Neural progenitor cell (in vitro differentiated cells): ENCODE data around the gene NFE2L1. TPM values are rescaled to one million over a fixed set of nuclear protein-coding genes. Genes with fewer than 3 reads are reported as not detected.
A peak's percentile ranks its signal among the peaks of the same experiment; 100 is the strongest.
"Not testable (repeated sequence)": the region's sequence is repeated elsewhere in the genome, so short reads cannot be mapped to it uniquely, and the experiment has no call there.

ENCODE experiments used
- DNase-seq: peaks from one replicate; pipeline ENCODE4 v3.0.0-alpha.2; 2016; ENCODE audit warnings: low spot score
- H2AFZ ChIP-seq: fragments of 200-600 bp; sonication (generic); replicated peaks from 2 replicates; pipeline ENCODE4 v1.6.1; 2016; ENCODE audit warnings: antibody characterized with exemption
- H3F3A ChIP-seq: fragments of 200-600 bp; sonication (generic); 2 replicates; pipeline ENCODE4 v1.6.1; 2016; ENCODE audit warnings: antibody characterized with exemption, low read depth
- H3K27ac ChIP-seq: fragments of 200-600 bp; sonication (generic); 2 replicates; pipeline ENCODE4 v1.5.1; 2016; ENCODE audit warnings: mild to moderate bottlenecking
- H3K27me3 ChIP-seq: fragments of 200-600 bp; sonication (generic); 2 replicates; pipeline ENCODE4 v1.6.1; 2016; ENCODE audit warnings: mild to moderate bottlenecking, moderate library complexity
- H3K36me3 ChIP-seq: fragments of 200-600 bp; sonication (generic); 2 replicates; pipeline ENCODE4 v1.5.1; 2016
- H3K4me1 ChIP-seq: fragments of 200-600 bp; sonication (generic); 2 replicates; pipeline ENCODE4 v1.6.1; 2016; ENCODE audit warnings: mixed run types
- H3K4me2 ChIP-seq: fragments of 200-600 bp; sonication (generic); 2 replicates; pipeline ENCODE4 v1.6.1; 2016
- H3K4me3 ChIP-seq: fragments of 200-600 bp; sonication (generic); 2 replicates; pipeline ENCODE4 v1.5.1; 2016
- H3K79me2 ChIP-seq: fragments of 200-600 bp; sonication (generic); 2 replicates; pipeline ENCODE4 v1.6.1; 2016; ENCODE audit warnings: low read depth
- H3K9ac ChIP-seq: fragments of 200-600 bp; sonication (generic); 2 replicates; pipeline ENCODE4 v1.6.1; 2016
- H3K9me3 ChIP-seq: fragments of 200-600 bp; sonication (generic); 2 replicates; pipeline ENCODE4 v1.5.1; 2016; ENCODE audit warnings: low read depth
- H4K20me1 ChIP-seq: fragments of 200-600 bp; sonication (generic); 2 replicates; pipeline ENCODE4 v1.6.1; 2016; ENCODE audit warnings: low read depth
- H3K27ac Mint-ChIP-seq: 3 replicates; pipeline ENCODE4 v1.8.0; 2021; ENCODE audit warnings: mixed read lengths
- H3K27me3 Mint-ChIP-seq: 2 replicates; pipeline ENCODE4 v1.8.0; 2022; ENCODE audit warnings: low read depth, mild to moderate bottlenecking, inconsistent platforms, moderate library complexity, mixed read lengths; ENCODE audit not compliant: insufficient read depth
- H3K36me3 Mint-ChIP-seq: 3 replicates; pipeline ENCODE4 v1.8.0; 2021; ENCODE audit warnings: mixed read lengths
- H3K4me1 Mint-ChIP-seq: 3 replicates; pipeline ENCODE4 v1.8.0; 2021; ENCODE audit warnings: mixed read lengths
- H3K4me3 Mint-ChIP-seq: 3 replicates; pipeline ENCODE4 v1.8.0; 2021; ENCODE audit warnings: mild to moderate bottlenecking, moderate library complexity, mixed read lengths
- H3K9me3 Mint-ChIP-seq: 3 replicates; pipeline ENCODE4 v1.8.0; 2020; ENCODE audit warnings: mixed read lengths
- CTCF ChIP-seq: fragments of 200-600 bp; sonication (generic); IDR thresholded peaks from 2 replicates; pipeline ENCODE4 v1.5.1; 2017; ENCODE audit warnings: antibody characterized with exemption, mild to moderate bottlenecking
- EZH2 ChIP-seq: fragments of 200-600 bp; sonication (generic); IDR thresholded peaks from 2 replicates; pipeline ENCODE4 v1.6.1; 2017; ENCODE audit warnings: antibody characterized with exemption, mild to moderate bottlenecking, moderate library complexity
- EZH2phosphoT487 ChIP-seq: fragments of 200-600 bp; sonication (generic); IDR thresholded peaks from 2 replicates; pipeline ENCODE4 v1.6.1; 2017; ENCODE audit warnings: antibody characterized with exemption
- total RNA-seq: library from RNA; depleted of rRNA; stranded (reverse); fragments of >200 nt; gene quantifications from 2 replicates; pipeline ENCODE4 v1.2.3, GENCODE V29; 2015; ENCODE audit warnings: low replicate concordance

Gene NFE2L1
- total RNA-seq, 1 donor from 2014 or later = 104 TPM

GRCh38 chr17:48066656-48067055, 18.5 kb downstream of the NFE2L1 start:
- H3K4me2 ChIP-seq = no peak overlapping the region
- H3K36me3 ChIP-seq = peaks cover 3% of the 10 kb centered on the region
- H3K27ac ChIP-seq = no peak overlapping the region
- Mint-ChIP-seq H3K9me3 (no peaks in the 10 kb centered on the region), H3K4me1 (peaks cover 13% of the 10 kb centered on the region), H3K4me3 (no peak overlapping the region), H3K36me3 (peaks cover 32% of the 10 kb centered on the region), H3K27ac (peak overlapping the region; percentile 67), H3K27me3 (peaks cover 3% of the 10 kb centered on the region)
- no peaks in the 10 kb centered on the region for H3K9me3 ChIP-seq
- no peak for DNase-seq
- peaks cover 55% of the 10 kb centered on the region for H4K20me1 ChIP-seq
- peaks cover 9% of the 10 kb centered on the region for H3K79me2 ChIP-seq
- peaks cover 70% of the 10 kb centered on the region for H3F3A ChIP-seq
- H3K9ac ChIP-seq = no peak overlapping the region
- H3K4me1 ChIP-seq = no peaks in the 10 kb centered on the region
- TF ChIP-seq EZH2 (no peak), CTCF (peak; percentile 8)
- H3K4me3 ChIP-seq = no peak overlapping the region
- H3K27me3 ChIP-seq = no peaks in the 10 kb centered on the region
- H2AFZ ChIP-seq = no peak overlapping the region

GRCh38 chr17:48067245-48067644, 19.1 kb downstream of the NFE2L1 start:
- Histone ChIP-seq H3K36me3 (peaks cover 3% of the 10 kb centered on the region), H3F3A (peaks cover 70% of the 10 kb centered on the region), H3K27me3 (no peaks in the 10 kb centered on the region), H3K79me2 (peaks cover 9% of the 10 kb centered on the region), H3K27ac (no peak overlapping the region), H3K9me3 (no peaks in the 10 kb centered on the region), H3K9ac (no peak overlapping the region), H3K4me3 (no peak overlapping the region), H3K4me1 (no peaks in the 10 kb centered on the region), H2AFZ (no peak overlapping the region), H3K4me2 (no peak overlapping the region), H4K20me1 (peaks cover 49% of the 10 kb centered on the region)
- peaks cover 13% of the 10 kb centered on the region for H3K4me1 Mint-ChIP-seq
- H3K4me3 Mint-ChIP-seq = no peak overlapping the region
- no peak for TF ChIP-seq EZH2
- no peak for TF ChIP-seq EZH2phosphoT487
- no peak for TF ChIP-seq CTCF
- no peak for DNase-seq
- H3K9me3 Mint-ChIP-seq = no peaks in the 10 kb centered on the region
- H3K27ac Mint-ChIP-seq = no peak overlapping the region
- peaks cover 1% of the 10 kb centered on the region for H3K27me3 Mint-ChIP-seq
- peaks cover 31% of the 10 kb centered on the region for H3K36me3 Mint-ChIP-seq

- H3K27me3 ChIP-seq, H3K27ac Mint-ChIP-seq, H3K27ac ChIP-seq, H3K4me2 ChIP-seq, H3K4me3 ChIP-seq, H3K4me1 ChIP-seq, H3K9ac ChIP-seq, H3K4me3 Mint-ChIP-seq, DNase-seq, H2AFZ ChIP-seq, H3K27me3 Mint-ChIP-seq, H3K36me3 ChIP-seq, H3K9me3 Mint-ChIP-seq, H3K9me3 ChIP-seq: not testable (repeated sequence)
- Histone ChIP-seq H3F3A (peaks cover 68% of the 10 kb centered on the region), H3K79me2 (peaks cover 11% of the 10 kb centered on the region), H4K20me1 (peaks cover 46% of the 10 kb centered on the region)
- peaks cover 13% of the 10 kb centered on the region for H3K4me1 Mint-ChIP-seq
- H3K36me3 Mint-ChIP-seq = peaks cover 29% of the 10 kb centered on the region
These were observed 19.6 kb downstream of the NFE2L1 start for GRCh38 chr17:48067808-48068207.

GRCh38 chr17:48068491-48068961, 20.4 kb downstream of the NFE2L1 start:
- no peak for DNase-seq
- no peaks in the 10 kb centered on the region for H3K27me3 Mint-ChIP-seq
- no peak overlapping the region for H3K27ac ChIP-seq
- no peak overlapping the region for H3K4me3 ChIP-seq
- H3K4me2 ChIP-seq = no peak overlapping the region
- H3K27ac Mint-ChIP-seq = no peak overlapping the region
- no peak overlapping the region for H3K4me3 Mint-ChIP-seq
- peaks cover 3% of the 10 kb centered on the region for H3K36me3 ChIP-seq
- peak; percentile 39 for TF ChIP-seq CTCF
- no peak for TF ChIP-seq EZH2
- no peak for TF ChIP-seq EZH2phosphoT487
- peaks cover 70% of the 10 kb centered on the region for H3F3A ChIP-seq
- H3K9me3 ChIP-seq = no peaks in the 10 kb centered on the region
- H3K27me3 ChIP-seq = no peaks in the 10 kb centered on the region
- H3K9me3 Mint-ChIP-seq = no peaks in the 10 kb centered on the region
- no peak overlapping the region for H2AFZ ChIP-seq
- no peaks in the 10 kb centered on the region for H3K4me1 ChIP-seq
- peaks cover 13% of the 10 kb centered on the region for H3K4me1 Mint-ChIP-seq
- no peak overlapping the region for H3K9ac ChIP-seq
- peaks cover 32% of the 10 kb centered on the region for H3K36me3 Mint-ChIP-seq
- peaks cover 18% of the 10 kb centered on the region for H3K79me2 ChIP-seq
- H4K20me1 ChIP-seq = peaks cover 48% of the 10 kb centered on the region
